ENCODE data around the gene CASZ1. TPM values are rescaled to one million over a fixed set of nuclear protein-coding genes. Genes with fewer than 3 reads are reported as not detected.

The CASZ1 gene
- total RNA-seq, 1 donor: under 0.01 TPM

DNA sequence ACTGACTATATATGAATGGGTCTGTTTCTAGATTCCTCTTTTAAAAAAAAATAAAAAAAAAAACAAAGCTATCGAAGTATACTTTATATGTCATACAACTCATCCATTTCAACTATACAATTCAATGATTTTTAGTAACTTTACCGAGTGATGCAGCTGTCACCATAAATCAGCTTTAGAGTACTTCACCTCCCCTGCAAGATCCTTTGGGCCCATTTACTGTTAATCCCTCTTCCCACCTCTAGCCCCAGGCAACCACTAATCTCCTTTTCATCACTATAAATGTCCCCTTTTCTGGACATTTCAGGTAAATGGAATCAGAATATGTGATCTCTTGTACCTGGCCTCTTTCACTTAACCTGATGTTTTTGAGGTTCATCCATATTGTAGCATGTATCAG is 187.8 kb downstream of the CASZ1 start:
- no peak for DNase-seq (ENCODE audit: low read depth)
- no peak overlapping the region for H3K4me3 ChIP-seq (ENCODE audit: low read depth, low read length)
- no peak for TF ChIP-seq CTCF (IDR thresholded peaks at IDR 0.05; ENCODE audit: insufficient read depth, low read depth, low read length)

DNA sequence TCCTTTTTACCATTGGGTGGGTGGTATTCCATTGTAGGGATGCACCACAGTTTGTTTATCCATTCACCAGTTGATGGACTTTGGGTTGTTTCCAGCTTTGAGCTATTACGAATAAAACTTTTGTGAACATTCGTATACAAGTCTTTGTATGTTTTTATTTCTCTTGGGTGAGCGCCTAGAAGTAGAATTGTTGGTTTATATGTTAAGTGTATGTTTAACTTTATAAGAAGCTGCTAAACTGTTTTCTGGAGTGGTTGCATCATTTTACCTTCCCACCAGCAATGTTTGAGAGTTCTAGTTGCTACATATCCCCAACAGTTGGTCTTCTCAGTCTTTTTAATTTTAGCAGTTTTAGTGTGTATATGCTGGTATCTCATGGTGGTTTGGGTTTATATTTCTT is 189.2 kb downstream of the CASZ1 start:
- no peak for TF ChIP-seq CTCF (IDR thresholded peaks at IDR 0.05; ENCODE audit: insufficient read depth, low read depth, low read length)
- no peak for DNase-seq (ENCODE audit: low read depth)
- no peak overlapping the region for H3K4me3 ChIP-seq (ENCODE audit: low read depth, low read length)

DNA sequence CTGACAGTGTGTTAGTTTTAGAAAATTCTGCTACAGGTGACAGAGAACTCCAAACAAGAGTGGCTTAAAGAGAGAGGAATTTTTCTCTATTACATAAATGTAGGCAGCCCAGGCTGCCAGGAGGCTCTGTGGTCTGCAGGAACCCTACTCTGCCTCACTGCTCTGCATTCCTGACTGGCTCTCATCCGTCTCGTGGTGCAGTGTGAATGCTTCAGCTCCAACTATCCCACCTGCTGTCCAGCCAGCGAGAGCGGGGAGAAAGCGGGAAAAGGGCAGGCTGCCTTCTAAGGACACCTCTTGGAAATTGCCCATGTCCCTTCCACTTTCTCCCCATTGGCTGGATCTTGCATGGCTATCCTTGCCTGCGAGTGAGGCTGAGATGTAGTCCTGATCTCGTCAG is 190.4 kb downstream of the CASZ1 start:
- no peak for DNase-seq (ENCODE audit: low read depth)
- no peak overlapping the region for H3K4me3 ChIP-seq (ENCODE audit: low read depth, low read length)
- no peak for TF ChIP-seq CTCF (IDR thresholded peaks at IDR 0.05; ENCODE audit: insufficient read depth, low read depth, low read length)

GRCh38 chr1:10604966-10605365 is 191.5 kb downstream of the CASZ1 start:
- no peak overlapping the region for H3K4me3 ChIP-seq (ENCODE audit: low read depth, low read length)
- TF ChIP-seq CTCF (IDR thresholded peaks at IDR 0.05; ENCODE audit: insufficient read depth, low read depth, low read length): no peak
- no peak for DNase-seq (ENCODE audit: low read depth)

- DNase-seq (ENCODE audit: low read depth): no peak
- no peak overlapping the region for H3K4me3 ChIP-seq (ENCODE audit: low read depth, low read length)
- TF ChIP-seq CTCF (IDR thresholded peaks at IDR 0.05; ENCODE audit: insufficient read depth, low read depth, low read length): no peak
Measured at GRCh38 chr1:10602936-10603335, 193.5 kb downstream of the CASZ1 start.

GRCh38 chr1:10601342-10602070 is 194.9 kb downstream of the CASZ1 start:
- no peak overlapping the region for H3K4me3 ChIP-seq (ENCODE audit: low read depth, low read length)
- DNase-seq (ENCODE audit: low read depth): no peak
- TF ChIP-seq CTCF (IDR thresholded peaks at IDR 0.05; ENCODE audit: insufficient read depth, low read depth, low read length): no peak

Measured in fibroblast of villous mesenchyme (primary cell).